Retinal pigment epithelial cell (primary cell): Measurements from ENCODE around the gene CCL20.

Experiments
- DNase-seq: peaks from one replicate; pipeline ENCODE4 v3.0.0-alpha.2; 2010; ENCODE audit warnings: low read depth
- H3K4me3 ChIP-seq: 2 replicates; pipeline ENCODE4 v1.5.1; 2011; ENCODE audit warnings: mild to moderate bottlenecking, low read length, control low read depth, moderate library complexity
- TF ChIP-seq, protein P1 (sequence below): conservative IDR thresholded peaks from 2 replicates; pipeline ENCODE4 v1.5.1; 2011; ENCODE audit warnings: low read depth, low read length, control low read depth, inconsistent platforms

CCL20 gene

DNA sequence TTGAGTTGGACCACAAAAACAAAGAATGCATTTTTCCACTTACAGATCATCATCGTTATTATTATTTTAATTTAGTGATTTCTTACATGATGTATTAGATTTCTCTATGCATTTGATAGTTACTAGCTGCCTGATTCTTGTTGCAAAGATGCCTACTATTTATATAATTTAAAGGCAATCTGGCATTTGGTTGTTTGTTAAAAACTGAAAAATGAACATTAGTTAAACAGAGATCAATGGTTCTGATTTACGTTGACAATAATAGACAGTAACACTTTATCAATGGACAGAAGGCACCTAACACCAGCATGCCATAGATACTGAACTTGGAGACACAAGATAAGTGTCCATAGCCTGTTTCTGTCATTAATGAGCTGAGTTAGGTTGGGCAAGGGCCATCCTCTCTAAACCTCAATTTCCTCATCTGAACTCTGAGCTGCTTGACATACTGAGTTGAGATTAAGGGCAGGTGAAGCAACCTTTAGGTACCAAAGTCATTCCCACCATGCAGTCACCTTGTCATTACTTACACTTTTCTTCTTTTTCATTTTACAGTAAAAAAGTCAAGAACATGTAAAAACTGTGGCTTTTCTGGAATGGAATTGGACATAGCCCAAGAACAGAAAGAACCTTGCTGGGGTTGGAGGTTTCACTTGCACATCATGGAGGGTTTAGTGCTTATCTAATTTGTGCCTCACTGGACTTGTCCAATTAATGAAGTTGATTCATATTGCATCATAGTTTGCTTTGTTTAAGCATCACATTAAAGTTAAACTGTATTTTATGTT, 3.1 kb downstream of the CCL20 start:
- TF ChIP-seq, protein P1, sequence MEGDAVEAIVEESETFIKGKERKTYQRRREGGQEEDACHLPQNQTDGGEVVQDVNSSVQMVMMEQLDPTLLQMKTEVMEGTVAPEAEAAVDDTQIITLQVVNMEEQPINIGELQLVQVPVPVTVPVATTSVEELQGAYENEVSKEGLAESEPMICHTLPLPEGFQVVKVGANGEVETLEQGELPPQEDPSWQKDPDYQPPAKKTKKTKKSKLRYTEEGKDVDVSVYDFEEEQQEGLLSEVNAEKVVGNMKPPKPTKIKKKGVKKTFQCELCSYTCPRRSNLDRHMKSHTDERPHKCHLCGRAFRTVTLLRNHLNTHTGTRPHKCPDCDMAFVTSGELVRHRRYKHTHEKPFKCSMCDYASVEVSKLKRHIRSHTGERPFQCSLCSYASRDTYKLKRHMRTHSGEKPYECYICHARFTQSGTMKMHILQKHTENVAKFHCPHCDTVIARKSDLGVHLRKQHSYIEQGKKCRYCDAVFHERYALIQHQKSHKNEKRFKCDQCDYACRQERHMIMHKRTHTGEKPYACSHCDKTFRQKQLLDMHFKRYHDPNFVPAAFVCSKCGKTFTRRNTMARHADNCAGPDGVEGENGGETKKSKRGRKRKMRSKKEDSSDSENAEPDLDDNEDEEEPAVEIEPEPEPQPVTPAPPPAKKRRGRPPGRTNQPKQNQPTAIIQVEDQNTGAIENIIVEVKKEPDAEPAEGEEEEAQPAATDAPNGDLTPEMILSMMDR, result no peak
- H3K4me3 ChIP-seq, result no peak overlapping the region
- DNase-seq, result no peak

DNA sequence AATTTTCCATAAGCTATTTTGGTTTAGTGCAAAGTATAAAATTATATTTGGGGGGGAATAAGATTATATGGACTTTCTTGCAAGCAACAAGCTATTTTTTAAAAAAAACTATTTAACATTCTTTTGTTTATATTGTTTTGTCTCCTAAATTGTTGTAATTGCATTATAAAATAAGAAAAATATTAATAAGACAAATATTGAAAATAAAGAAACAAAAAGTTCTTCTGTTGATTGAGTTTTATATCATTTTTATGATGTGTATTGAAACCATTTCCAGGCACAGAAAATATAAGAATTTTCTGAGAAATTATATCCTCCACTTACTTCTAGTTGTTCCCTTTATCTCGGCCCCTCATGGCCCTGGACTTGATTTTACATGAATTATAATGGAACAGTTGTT, 3.7 kb downstream of the CCL20 start:
- no peak overlapping the region for H3K4me3 ChIP-seq

DNA sequence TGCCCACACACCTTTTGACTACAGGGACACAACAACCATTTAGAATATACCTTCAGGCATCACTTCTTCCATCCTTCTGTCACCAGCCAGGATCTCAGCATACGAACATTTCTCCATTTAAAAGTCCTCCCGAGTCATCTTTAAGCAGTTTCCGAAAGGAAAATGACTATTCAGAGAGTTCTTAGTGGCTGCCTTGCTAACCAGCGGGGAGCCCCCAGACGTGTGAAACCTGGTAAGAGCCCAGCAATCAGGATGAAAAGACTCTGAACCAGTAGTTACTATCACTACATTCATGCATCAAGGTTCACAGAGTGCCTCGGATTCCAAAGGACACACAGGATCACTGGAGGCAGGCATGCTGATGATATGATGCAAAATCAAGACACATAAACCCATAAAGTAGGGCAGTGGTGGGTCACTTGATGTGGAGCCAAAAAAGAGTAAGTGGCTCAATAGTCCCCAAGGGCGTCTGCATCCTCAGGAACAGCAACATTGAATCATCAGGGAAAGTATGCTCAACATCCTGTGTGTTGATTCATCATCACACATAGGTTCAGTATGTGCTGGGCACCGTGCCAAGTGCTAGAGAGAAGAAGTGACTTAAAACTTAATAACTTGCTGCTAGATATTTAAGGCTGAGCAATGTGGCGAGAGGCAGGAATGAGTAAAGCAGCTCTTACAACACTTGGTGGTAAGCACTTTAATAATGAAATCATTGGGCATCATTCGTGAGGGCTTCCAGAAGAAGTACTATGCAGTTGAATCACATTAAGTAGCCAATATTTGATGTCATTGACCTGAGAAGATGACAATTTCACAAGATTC, 4.4 kb downstream of the CCL20 start:
- peak overlapping the region; percentile 6 for H3K4me3 ChIP-seq
- TF ChIP-seq, protein P1, result no peak
- DNase-seq, result peak; percentile 100

More for the DNA sequence above, 3.7 kb downstream of the CCL20 start:
- DNase-seq, result no peak
- TF ChIP-seq, protein P1, result no peak

DNA sequence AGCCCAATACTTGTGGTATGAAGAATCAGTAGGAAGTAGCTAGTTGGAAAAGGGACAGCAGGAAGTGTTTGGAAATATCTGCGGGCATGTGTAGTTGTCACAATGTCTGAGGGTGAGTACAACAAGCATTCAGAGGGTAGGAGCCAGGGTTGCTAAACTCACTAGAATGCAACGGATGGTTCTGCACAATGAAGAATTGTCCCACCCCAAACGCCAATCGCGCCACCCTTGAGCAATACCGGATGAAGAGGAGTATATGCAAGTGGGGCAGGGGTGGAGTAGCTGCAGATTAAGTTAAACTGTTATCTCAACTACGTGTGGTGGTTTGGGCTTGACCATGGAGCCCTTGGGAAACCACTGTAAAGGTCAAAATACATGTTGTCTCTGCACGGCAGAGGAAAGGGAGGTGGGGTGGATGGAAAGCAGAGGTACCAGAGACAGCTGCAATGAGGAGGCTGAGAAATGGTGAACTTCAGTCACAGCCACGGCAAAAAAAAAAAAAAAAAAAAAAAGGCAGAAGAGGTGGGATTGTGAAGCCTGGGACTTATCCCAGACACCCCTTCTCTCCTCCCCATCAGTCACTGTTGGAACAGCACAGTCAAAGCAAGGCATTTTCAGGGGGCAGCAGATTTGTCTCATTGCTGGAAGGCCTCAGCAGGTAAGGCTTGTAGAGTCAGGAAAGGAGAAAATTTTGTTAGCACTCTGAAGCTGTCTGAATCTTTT, 5.2 kb downstream of the CCL20 start:
- no peak for DNase-seq
- TF ChIP-seq, protein P1, result no peak
- H3K4me3 ChIP-seq, result no peak overlapping the region

DNA sequence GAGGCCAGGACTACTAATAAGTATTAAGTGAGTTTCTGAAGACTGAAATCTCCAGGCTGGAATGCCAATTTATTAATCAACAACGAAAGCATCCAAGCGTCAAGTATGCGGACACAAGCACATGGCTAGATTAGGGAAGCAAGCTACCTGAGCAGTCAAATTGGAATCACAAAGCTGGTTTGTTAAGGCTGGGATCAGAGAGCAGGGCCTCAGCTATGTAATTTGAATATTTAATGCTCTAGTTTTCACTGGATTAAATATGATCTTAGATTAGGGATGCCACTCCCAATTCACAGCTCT, 5.7 kb downstream of the CCL20 start:
- no peak overlapping the region for H3K4me3 ChIP-seq
- TF ChIP-seq, protein P1, result no peak
- DNase-seq, result peak; percentile 60

DNA sequence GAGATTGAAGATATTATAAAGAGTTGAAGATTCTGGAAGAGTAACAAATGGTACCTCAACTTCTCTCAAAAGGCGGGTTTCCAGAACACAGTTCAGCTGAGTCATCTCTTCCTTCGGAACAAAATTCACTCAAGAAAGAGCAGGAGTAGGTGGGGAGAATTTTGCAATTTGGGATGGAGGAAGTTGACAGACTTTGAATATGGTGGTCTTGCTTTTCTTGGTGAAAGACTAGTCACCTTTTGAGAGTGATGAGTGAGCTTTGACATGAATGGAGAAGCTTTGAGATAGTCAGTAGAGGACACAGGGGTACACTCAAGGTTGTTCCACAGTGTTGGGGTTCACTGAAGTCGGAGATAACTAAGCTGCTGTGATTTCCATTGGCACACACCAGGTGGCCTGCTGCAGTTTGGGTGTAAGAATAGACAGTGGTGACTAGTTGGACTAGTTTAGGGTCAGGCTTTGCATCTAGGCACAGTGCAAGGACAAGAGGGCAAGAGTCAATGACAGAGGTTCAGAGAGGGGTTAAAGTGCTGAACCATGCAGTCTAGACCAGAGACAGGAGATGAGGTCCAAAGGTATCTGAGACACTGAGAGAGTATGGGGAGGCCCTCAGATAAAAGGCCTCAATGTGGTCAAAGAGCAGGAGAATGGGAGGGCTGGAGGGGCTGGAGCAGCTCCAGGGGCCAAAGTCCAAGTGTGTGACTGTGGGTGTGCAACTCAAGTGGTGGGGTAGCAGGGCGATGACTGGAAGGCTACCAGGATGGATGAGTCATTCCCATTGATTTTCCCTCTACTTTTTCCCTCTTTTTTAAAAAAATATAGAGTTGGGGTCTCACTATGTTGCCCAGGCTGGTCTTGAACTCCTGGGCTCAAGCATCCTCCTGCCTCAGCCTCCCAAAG, 7.7 kb downstream of the CCL20 start:
- H3K4me3 ChIP-seq, result no peak overlapping the region
- no peak for DNase-seq
- TF ChIP-seq, protein P1, result no peak
